Tongue (tissue), 2 donors: ENCODE measurements around the gene CAMK2D. TPM values are rescaled to one million over a fixed set of nuclear protein-coding genes. Genes with fewer than 3 reads are reported as not detected.
A peak's percentile ranks its signal among the peaks of the same experiment; 100 is the strongest.

Experiments used
- DNase-seq: peaks from one replicate; pipeline ENCODE4 v3.0.0-alpha.2; 2015
- total RNA-seq: library from RNA; depleted of rRNA; stranded (reverse); fragments of >200 nt; gene quantifications from one replicate; pipeline ENCODE4 v1.2.3, GENCODE V29; 2014

The CAMK2D gene
- total RNA-seq, 1 donor from 2014 or later, result 210 TPM

- DNase-seq, result no peak
Observed at GRCh38 chr4:113522433-113522832, 239.1 kb downstream of the CAMK2D start.

DNA sequence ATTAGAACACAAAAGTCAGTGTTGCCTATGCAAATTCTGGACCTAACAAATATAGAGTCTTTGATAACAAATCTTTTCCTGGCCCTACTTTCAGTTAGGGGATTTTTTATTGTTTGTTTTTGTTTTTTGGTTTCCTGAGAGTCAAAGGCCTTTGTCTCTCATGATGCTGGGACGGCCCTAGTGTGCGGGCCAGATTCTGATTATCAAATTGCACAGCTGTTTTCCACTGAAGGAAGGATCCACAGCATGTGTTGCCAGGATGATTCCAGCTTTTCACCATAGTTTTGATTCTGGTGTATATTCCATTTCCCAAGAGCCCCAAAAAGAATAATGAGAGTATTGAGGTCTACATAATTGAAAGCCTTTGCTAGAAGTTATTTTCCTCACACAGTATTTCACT is 248.2 kb downstream of the CAMK2D start:
- DNase-seq, result peak; percentile 32

DNA sequence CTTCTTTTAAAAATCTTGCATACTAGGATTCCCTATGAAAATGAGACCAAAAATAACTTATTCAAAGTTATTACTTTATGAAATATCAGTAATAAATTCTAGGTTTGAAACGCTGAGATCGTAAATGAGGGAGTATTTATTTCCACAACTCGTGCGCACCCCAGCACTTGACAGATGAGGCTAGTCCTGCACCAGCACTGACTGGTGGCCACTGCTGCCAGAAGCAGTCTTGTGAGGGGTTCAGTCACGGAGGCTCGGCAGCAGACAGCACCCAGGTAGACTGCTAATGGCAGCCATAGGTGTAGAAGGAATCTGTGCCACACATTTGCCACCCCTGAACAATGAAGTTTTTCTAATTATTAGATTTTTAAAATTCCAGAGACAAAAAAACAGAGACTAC is 248.7 kb downstream of the CAMK2D start:
- DNase-seq, result no peak

GRCh38 chr4:113511944-113512343 is 249.6 kb downstream of the CAMK2D start:
- DNase-seq, result no peak

DNA sequence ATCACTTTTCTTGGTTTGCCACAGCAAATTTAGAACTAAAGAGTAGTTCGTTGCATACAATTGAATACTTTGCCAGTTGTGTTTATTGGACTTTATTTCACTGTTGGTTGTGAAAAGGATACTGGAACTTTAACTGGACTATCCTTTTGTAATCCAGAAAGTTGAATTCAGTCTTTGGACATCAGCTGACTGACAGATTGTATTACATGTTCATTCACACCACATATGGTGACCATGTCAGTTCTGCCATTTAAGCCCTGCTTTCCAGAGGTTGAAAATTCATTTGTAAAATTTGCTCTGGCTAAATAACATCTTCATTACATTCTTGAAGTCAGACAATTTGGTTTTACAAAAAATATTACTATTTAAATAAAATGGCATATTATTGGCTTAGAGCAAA is 251.7 kb downstream of the CAMK2D start:
- DNase-seq, result no peak

GRCh38 chr4:113505044-113505443 is 256.5 kb downstream of the CAMK2D start:
- peak; percentile 30 for DNase-seq

GRCh38 chr4:113504422-113504821 is 257.1 kb downstream of the CAMK2D start:
- no peak for DNase-seq

GRCh38 chr4:113503691-113504090 is 257.8 kb downstream of the CAMK2D start:
- no peak for DNase-seq

DNA sequence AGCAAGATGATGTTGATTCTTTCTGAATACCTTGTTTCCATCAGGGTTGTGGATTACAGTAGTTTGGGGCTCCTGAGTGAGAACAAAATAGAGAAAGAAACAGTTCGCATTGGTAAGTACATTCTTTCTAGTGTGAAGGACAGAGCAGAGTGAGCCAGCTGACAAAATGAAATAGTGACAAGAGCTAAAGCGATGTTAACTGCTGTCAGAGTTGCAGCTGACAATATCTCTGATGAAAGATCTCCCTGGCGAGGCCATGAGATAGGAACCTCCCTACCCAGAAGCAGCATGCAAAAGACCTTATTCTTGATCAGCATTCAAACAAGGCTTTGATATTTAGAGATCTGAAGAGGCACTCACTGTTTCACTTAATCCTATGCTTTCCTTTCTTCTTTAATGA is 258.6 kb downstream of the CAMK2D start:
- DNase-seq, result peak; percentile 51

GRCh38 chr4:113502476-113502875 is 259.1 kb downstream of the CAMK2D start:
- peak; percentile 10 for DNase-seq

- no peak for DNase-seq
Observed at GRCh38 chr4:113500424-113500823, 261.1 kb downstream of the CAMK2D start.

DNA sequence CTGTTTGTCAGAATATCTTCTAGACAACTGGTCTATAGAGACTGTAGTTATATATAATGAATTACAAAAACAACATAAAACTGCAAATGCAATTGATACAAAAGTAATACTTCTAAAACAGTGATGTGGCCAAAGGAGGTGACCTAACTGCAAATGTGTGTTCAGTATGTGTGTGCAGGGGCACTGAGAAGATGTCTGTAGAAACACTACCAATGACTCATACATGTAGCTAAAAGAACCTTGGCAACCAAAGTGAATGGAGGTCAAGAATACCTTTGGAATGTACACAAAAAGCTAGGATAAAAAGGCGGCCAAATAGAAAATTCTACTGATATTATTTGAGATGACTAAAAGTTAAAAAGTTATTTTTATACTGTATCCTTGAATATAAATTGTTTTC is 261.8 kb downstream of the CAMK2D start:
- DNase-seq, result no peak

- DNase-seq, result no peak
Observed at GRCh38 chr4:113499166-113499565, 262.4 kb downstream of the CAMK2D start.

DNA sequence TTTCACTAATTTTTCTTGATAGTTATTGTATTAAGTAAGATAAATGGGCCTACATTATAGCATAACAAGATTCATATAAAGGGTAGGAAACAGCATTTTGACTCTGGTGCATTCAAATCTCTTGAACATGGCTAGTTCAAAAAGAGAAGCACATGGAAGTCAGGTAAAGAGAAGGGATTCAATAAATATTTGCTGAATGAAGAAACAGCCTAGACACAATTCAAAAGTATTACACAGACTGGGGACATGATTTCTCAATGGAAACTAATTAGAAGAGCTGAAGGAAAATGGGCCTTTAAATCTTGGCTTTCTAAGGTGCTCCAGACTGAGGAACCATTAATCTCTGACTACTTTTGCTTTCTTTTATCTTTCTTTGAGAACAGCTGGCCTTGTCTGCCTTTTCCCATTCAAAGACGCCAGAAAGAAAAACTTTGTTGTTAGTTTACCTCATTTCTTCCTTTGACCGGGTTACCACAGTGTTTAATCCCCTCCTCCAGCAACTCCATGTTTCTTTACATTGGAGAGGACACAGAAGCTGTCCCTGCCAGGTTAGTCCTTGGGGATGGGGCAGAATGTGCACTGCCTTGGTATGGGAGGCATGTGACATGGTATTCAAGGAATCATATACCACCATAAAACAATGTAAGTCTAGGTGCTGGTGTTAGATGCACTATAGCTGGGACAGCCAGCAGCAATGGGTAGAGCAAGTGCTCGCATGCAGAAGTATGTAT is 264.2 kb downstream of the CAMK2D start:
- DNase-seq, result no peak

DNA sequence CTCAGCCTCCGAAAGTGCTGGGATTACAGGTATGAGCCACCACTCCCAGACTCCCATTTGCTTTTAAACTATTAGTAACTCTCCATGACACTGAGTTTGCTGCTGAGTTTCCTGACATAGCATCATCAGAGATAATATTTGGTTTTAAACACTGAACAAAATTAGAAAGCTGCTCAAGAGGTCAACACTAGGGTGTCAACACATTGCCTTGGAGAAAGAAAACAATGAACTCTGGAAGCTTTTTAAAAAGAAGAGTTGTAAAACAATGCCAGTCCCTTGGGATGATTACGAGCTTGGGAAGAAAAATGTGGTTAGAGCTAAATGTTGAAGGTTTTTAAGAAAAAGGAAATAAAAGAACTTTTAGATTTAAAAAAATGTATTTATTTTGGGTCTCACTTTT is 264.8 kb downstream of the CAMK2D start:
- DNase-seq, result no peak

DNA sequence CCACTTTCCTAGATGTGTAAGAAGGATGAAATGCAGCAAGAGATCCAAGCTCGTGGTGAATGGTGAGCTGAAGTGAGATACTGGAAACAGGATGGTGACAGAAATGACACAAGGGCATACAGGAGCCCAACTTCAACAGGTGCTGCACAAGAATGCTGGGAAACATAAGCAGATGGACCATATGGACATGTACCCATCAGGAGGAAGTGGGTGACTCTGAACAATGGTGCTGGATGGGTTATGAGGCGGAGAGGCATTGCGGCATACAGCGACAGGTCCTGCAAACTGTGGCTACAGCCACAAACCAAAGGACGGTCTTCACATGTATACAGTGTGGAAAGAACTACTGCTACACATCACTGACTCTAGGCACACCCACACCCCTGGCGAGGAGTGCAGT is 265.7 kb downstream of the CAMK2D start:
- DNase-seq, result no peak

DNA sequence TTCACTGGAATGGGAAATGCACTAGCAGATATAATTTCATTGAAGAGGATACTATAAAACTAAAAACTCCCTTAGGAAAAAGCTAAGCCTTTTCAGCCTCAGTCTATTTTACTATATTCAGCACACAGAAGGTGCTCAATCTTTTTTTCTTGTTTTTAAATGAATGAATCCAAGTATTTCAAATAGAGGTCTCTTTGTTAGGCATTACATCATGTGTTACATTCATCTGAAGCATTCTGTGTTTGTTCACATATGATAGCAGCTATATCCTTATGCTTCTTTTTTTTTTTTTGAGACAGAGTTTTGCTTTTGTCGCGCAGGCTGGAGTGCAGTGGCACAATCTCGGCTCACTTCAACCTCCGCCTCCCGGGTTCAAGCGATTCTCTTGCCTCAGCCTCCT is 278.4 kb downstream of the CAMK2D start:
- no peak for DNase-seq

GRCh38 chr4:113482325-113482724 is 279.2 kb downstream of the CAMK2D start:
- DNase-seq, result no peak

DNA sequence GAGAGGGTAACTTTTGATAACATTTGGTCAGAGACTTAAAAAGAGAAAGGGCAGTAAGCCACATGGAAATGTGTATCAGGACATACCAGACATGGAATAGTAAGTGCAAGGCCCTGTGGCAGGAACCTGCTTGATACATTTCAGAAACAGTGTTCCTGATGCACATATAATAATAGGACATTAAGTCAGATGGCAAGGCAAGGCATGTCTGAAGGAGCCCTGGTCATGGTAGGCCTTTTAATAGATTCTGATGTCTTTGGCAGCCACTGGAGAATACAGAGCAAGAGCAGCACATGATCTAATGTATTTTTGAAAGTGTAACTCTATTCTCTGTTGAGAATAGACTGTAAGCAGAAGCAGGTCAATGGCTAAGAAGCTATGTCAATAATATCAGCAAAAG is 279.7 kb downstream of the CAMK2D start:
- peak; percentile 31 for DNase-seq

DNA sequence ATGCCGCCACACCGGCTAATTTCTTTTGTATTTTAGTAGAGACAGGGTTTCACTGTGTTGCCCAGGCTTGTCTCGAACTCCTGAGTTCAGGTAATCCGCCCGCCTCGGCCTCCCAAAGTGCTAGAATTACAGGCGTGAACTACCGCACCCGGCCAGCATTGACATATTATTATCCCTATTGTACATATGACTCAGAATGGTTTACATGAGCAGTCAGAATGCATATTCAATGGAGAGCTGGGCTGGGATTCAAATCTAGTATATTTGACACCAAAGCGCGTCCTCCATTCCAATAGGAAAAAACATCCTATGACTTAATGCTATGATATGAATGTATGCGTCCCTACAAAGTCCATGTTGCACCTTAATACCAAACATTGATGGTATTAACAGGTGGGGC is 281.4 kb downstream of the CAMK2D start:
- DNase-seq, result no peak

GRCh38 chr4:113478032-113478431 is 283.5 kb downstream of the CAMK2D start:
- DNase-seq, result no peak

DNA sequence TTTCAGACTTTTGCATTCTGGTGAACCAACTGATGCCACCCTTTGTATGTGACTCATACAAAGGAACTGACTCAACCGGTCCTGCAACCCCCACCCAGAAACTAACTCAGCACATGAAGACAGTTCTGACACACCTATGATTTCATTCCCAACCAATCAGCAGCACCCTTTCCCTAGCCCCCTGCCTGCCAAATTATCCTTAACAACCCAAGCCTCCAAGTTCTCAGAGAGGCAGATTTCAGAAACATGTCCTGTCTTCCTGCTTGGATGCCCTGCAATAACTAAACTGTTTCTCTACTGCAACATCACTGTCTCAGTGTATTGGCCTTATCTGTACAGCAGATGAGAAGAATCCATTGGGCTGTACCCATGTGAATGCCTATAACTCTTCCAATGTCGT is 284.7 kb downstream of the CAMK2D start:
- DNase-seq, result no peak

GRCh38 chr4:113474017-113474416 is 287.5 kb downstream of the CAMK2D start:
- DNase-seq, result no peak

DNA sequence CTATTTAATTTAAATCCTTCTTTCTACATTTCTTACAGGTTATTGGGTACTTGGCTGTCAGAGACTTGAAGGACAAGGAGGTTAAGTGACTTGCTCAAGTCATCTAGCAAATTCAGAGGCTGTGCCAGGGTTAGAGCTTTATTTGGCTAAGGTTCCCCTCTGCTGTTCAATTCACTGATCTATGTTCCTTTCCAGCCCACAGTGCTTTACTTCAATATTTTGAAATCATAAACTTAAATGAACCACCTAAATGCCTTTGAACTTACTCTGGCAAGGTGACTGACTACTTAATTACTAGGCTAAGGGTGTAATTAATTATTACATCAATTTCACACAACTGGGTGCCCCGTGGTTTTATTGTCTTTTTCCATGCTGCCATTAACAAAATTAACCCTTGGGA is 288.7 kb downstream of the CAMK2D start:
- DNase-seq, result no peak
